ENCODE data around the gene NR2F2.

NR2F2 gene

GRCh38 chr15:96330450-96331143 lies at the start of gene NR2F2:
TSS of gene NR2F2 (plus strand) at chr15:96330700. CDS start at chr15:96332106, 1,406 bp downstream.
- in situ Hi-C loops (cut with HindIII; ENCODE audit: low pct_unique_long_range_greater_than_20kb, low sequenced_read_pairs): no loop called here
- TF ChIP-seq JUND (IDR thresholded peaks at IDR 0.05; ENCODE audit: low read depth): no peak
- peak; percentile 90 to 98 for DNase-seq (ENCODE audit: low read depth in 1 of 2, low spot score in 1 of 2)

- DNase-seq (ENCODE audit: low read depth in 1 of 2, low spot score in 1 of 2): no peak
- in situ Hi-C loops (cut with HindIII; ENCODE audit: low pct_unique_long_range_greater_than_20kb, low sequenced_read_pairs): no loop called here
- TF ChIP-seq JUND (IDR thresholded peaks at IDR 0.05; ENCODE audit: low read depth): no peak
Observed at GRCh38 chr15:96285305-96285704, 45.2 kb upstream of the NR2F2 start.

GRCh38 chr15:96285729-96286254 lies 44.7 kb upstream of the NR2F2 start:
- in situ Hi-C loops (cut with HindIII; ENCODE audit: low pct_unique_long_range_greater_than_20kb, low sequenced_read_pairs): no loop called here
- TF ChIP-seq JUND (IDR thresholded peaks at IDR 0.05; ENCODE audit: low read depth): no peak
- no peak for DNase-seq (ENCODE audit: low read depth in 1 of 2, low spot score in 1 of 2)

- DNase-seq (ENCODE audit: low read depth in 1 of 2, low spot score in 1 of 2): no peak
- in situ Hi-C loops (cut with HindIII; ENCODE audit: low pct_unique_long_range_greater_than_20kb, low sequenced_read_pairs): no loop called here
- TF ChIP-seq JUND (IDR thresholded peaks at IDR 0.05; ENCODE audit: low read depth): no peak
Observed at GRCh38 chr15:96290679-96291078, 39.8 kb upstream of the NR2F2 start.

- DNase-seq (ENCODE audit: low read depth in 1 of 2, low spot score in 1 of 2): no peak
- TF ChIP-seq JUND (IDR thresholded peaks at IDR 0.05; ENCODE audit: low read depth): no peak
- in situ Hi-C loops (cut with HindIII; ENCODE audit: low pct_unique_long_range_greater_than_20kb, low sequenced_read_pairs): no loop called here
Observed at GRCh38 chr15:96292635-96293034, 37.9 kb upstream of the NR2F2 start.

DNA sequence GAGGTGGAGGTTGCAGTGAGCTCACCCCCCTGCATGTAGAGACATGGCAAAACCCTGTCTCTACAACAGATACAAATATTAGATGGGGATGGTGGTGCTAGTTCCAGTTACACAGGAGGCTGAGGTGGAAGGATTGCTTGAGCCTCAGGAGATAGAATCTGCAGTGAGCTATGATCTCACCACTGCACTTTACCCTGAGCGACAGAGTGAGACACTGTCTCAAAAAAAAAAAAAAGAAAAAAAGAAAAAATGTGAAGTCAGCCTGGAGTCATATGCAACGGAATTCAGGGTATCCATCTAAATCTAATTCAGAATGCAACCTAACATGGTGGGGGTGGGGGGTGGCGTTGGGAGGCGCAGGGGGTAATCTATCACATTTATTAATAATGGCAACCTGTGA lies 37.1 kb upstream of the NR2F2 start:
- in situ Hi-C loops (cut with HindIII; ENCODE audit: low pct_unique_long_range_greater_than_20kb, low sequenced_read_pairs): no loop called here
- DNase-seq (ENCODE audit: low read depth in 1 of 2, low spot score in 1 of 2): no peak
- no peak for TF ChIP-seq JUND (IDR thresholded peaks at IDR 0.05; ENCODE audit: low read depth)

GRCh38 chr15:96294766-96295165 lies 35.7 kb upstream of the NR2F2 start:
- in situ Hi-C loops (cut with HindIII; ENCODE audit: low pct_unique_long_range_greater_than_20kb, low sequenced_read_pairs): no loop called here
- no peak for DNase-seq (ENCODE audit: low read depth in 1 of 2, low spot score in 1 of 2)
- TF ChIP-seq JUND (IDR thresholded peaks at IDR 0.05; ENCODE audit: low read depth): no peak

DNA sequence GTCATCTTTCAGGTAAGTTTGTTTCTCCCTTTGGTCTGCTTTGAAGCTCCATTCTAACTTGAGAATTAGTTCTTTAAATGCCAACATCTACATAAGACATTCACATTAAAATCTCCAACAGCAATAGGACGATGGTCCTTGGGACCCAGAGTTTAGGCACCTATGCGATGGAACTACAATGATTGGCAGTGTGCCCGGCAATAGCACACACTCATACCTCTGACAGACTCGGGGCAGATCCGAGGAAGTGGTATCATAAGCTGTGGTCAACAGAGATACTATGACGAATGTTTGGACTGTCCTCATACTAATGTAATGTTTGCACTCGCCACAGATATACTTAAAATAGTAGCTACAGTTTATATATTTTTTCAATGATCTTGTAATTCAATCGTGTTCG lies 34.2 kb upstream of the NR2F2 start:
- DNase-seq (ENCODE audit: low read depth in 1 of 2, low spot score in 1 of 2): no peak
- in situ Hi-C loops (cut with HindIII; ENCODE audit: low pct_unique_long_range_greater_than_20kb, low sequenced_read_pairs): no loop called here
- TF ChIP-seq JUND (IDR thresholded peaks at IDR 0.05; ENCODE audit: low read depth): no peak

- no peak for TF ChIP-seq JUND (IDR thresholded peaks at IDR 0.05; ENCODE audit: low read depth)
- in situ Hi-C loops (cut with HindIII; ENCODE audit: low pct_unique_long_range_greater_than_20kb, low sequenced_read_pairs): no loop called here
- no peak for DNase-seq (ENCODE audit: low read depth in 1 of 2, low spot score in 1 of 2)
Observed at GRCh38 chr15:96297783-96298182, 32.7 kb upstream of the NR2F2 start.

- no peak for TF ChIP-seq JUND (IDR thresholded peaks at IDR 0.05; ENCODE audit: low read depth)
- DNase-seq (ENCODE audit: low read depth in 1 of 2, low spot score in 1 of 2): no peak
- in situ Hi-C loops (cut with HindIII; ENCODE audit: low pct_unique_long_range_greater_than_20kb, low sequenced_read_pairs): no loop called here
Observed at GRCh38 chr15:96298217-96298616, 32.3 kb upstream of the NR2F2 start.

DNA sequence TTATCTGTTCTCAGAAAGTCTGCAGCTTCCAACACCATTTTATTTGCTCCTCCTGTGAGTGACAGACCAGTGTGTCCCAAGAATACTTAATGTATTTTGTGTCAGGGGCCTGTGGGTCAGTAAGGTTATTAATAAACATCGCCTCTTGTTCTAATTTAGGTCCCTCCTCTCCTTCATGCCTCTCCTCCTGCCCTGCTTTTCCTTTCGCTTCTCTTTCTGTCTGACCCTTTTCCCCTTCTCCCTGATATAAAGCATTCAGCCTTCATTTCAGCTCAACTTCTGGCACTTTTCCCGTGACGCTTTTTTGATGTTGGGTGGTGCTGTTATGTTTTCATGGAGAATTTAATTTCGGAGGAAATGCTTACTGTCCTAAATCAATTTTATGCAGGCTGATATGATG lies 29.7 kb upstream of the NR2F2 start:
- no peak for TF ChIP-seq JUND (IDR thresholded peaks at IDR 0.05; ENCODE audit: low read depth)
- no peak for DNase-seq (ENCODE audit: low read depth in 1 of 2, low spot score in 1 of 2)
- in situ Hi-C loops (cut with HindIII; ENCODE audit: low pct_unique_long_range_greater_than_20kb, low sequenced_read_pairs): no loop called here

DNA sequence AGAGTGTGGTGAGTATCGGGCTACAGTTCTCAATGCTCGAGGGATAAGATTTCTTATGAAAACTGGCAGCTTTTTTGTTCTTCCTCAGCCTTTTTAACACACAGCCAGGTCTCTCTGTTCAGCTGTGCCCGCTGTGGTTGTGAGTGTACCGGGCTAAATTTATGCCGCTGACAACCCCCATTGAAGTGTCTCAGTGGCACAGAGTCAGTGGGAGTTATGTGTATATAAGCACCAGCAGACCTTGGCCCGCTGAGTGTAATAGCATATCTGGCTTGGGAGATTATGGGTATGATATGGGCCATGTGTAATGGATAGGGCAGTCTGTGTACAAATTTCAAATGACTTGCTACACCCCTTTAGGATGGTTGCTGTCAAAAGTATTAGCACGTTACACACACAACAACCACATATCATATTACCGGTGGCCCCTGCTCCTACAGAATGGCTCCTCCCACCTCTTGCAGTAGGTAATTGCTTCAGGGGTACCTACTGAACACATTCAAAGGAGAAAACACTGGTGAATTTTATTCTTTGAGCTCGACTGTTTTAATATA lies 26.9 kb upstream of the NR2F2 start:
- no peak for TF ChIP-seq JUND (IDR thresholded peaks at IDR 0.05; ENCODE audit: low read depth)
- no peak for DNase-seq (ENCODE audit: low read depth in 1 of 2, low spot score in 1 of 2)
- in situ Hi-C loops (cut with HindIII; ENCODE audit: low pct_unique_long_range_greater_than_20kb, low sequenced_read_pairs): no loop called here

- in situ Hi-C loops (cut with HindIII; ENCODE audit: low pct_unique_long_range_greater_than_20kb, low sequenced_read_pairs): no loop called here
- no peak for DNase-seq (ENCODE audit: low read depth in 1 of 2, low spot score in 1 of 2)
- no peak for TF ChIP-seq JUND (IDR thresholded peaks at IDR 0.05; ENCODE audit: low read depth)
Observed at GRCh38 chr15:96304839-96305238, 25.7 kb upstream of the NR2F2 start.

Data from T47D (cell line).